GM06990 (cell line): ENCODE measurements around the gene CCDC9B.

Experiments used
- DNase-seq: peaks from one replicate; pipeline ENCODE4 v3.0.0-alpha.2; 2011; ENCODE audit not compliant: insufficient read length; ENCODE audit errors: extremely low read depth
- H3K27me3 ChIP-seq: replicated peaks from 2 replicates; pipeline ENCODE4 v1.6.0; 2011; ENCODE audit warnings: low read length; ENCODE audit not compliant: control insufficient read depth, insufficient read depth
- H3K36me3 ChIP-seq: 2 replicates; pipeline ENCODE4 v1.5.1; 2011; ENCODE audit warnings: low read length; ENCODE audit not compliant: control insufficient read depth, insufficient read depth
- H3K4me3 ChIP-seq: replicated peaks from 2 replicates; pipeline ENCODE4 v1.5.1; 2011; ENCODE audit warnings: low read depth, mild to moderate bottlenecking, control low read depth, low read length
- CTCF ChIP-seq: IDR thresholded peaks from 2 replicates; pipeline ENCODE4 v1.5.1; 2011; ENCODE audit warnings: low read length, control low read depth, mild to moderate bottlenecking, inconsistent platforms; ENCODE audit not compliant: insufficient read depth, poor library complexity, severe bottlenecking

Gene CCDC9B

GRCh38 chr15:40290545-40290917, 50.2 kb downstream of the CCDC9B start:
- Histone ChIP-seq H3K36me3 (peaks cover 1% of the 10 kb centered on the region), H3K4me3 (no peak overlapping the region), H3K27me3 (no peaks in the 10 kb centered on the region)
- no peak for DNase-seq
- no peak for TF ChIP-seq CTCF

- DNase-seq = no peak
- TF ChIP-seq CTCF = no peak
- H3K4me3 ChIP-seq = no peak overlapping the region
- peaks cover 1% of the 10 kb centered on the region for H3K36me3 ChIP-seq
- H3K27me3 ChIP-seq = no peaks in the 10 kb centered on the region
These were observed 51.5 kb downstream of the CCDC9B start for GRCh38 chr15:40289140-40289775.

GRCh38 chr15:40287968-40288367, 52.8 kb downstream of the CCDC9B start:
- DNase-seq = no peak
- no peaks in the 10 kb centered on the region; the same call in 1 of the 2 replicates for H3K27me3 ChIP-seq
- peaks cover 1% of the 10 kb centered on the region for H3K36me3 ChIP-seq
- no peak for TF ChIP-seq CTCF
- H3K4me3 ChIP-seq = no peak overlapping the region

GRCh38 chr15:40287505-40287904, 53.2 kb downstream of the CCDC9B start:
- Histone ChIP-seq H3K27me3 (no peaks in the 10 kb centered on the region; the same call in 1 of the 2 replicates), H3K36me3 (peaks cover 1% of the 10 kb centered on the region), H3K4me3 (no peak overlapping the region)
- DNase-seq = no peak
- TF ChIP-seq CTCF = no peak

GRCh38 chr15:40286794-40287193, 53.9 kb downstream of the CCDC9B start:
- Histone ChIP-seq H3K27me3 (no peaks in the 10 kb centered on the region; the same call in 1 of the 2 replicates), H3K36me3 (peaks cover 1% of the 10 kb centered on the region), H3K4me3 (no peak overlapping the region)
- TF ChIP-seq CTCF = no peak
- DNase-seq = no peak
